ENCODE measurements around the gene AKR1A1.
"Not testable (repeated sequence)": the region's sequence is repeated elsewhere in the genome, so short reads cannot be mapped to it uniquely, and the experiment has no call there.

The AKR1A1 gene

DNA sequence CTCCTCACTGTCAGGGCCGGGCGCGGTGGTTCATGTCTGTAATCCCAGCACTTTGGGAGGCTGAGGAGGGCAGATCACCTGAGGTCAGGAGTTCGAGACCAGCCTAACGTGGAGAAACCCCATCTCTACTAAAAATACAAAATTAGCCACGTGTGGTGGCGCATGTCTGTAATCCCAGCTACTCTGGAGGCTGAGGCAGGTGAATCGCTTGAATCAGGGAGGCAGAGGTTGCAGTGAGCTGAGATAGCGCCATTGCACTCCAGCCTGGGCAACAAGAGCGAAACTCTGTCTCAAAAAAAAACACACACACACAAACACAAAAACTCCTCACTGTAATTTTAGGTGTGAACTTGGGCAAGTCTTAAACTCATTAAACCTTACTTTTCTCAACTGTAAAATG is 26.7 kb upstream of the AKR1A1 start:
- not testable (repeated sequence) for DNase-seq

DNA sequence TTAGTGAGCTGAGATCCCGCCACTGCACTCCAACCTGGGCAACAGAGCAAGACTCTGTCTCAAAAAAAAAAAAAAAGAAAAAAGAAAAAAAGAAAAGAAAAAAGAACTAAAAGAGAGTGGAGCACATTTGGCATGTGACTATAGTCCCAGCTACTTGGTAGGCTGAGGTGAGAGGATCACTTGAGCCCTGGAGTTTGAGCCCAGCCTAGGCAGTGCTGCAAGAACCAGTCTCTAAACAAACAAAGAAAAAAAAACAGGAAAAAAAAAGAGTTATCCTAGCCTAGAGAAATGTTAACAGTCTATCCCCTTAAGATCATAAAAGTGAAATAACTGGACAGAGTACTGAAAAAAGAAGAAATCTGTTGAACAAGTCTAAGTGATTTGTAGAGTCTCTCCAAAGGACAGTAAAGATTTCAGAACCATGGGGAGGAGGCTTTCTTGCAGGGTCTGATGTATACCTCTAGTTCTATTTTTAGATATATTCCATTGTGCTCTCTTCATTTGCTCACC is 24.4 kb upstream of the AKR1A1 start:
- no peak for DNase-seq

DNA sequence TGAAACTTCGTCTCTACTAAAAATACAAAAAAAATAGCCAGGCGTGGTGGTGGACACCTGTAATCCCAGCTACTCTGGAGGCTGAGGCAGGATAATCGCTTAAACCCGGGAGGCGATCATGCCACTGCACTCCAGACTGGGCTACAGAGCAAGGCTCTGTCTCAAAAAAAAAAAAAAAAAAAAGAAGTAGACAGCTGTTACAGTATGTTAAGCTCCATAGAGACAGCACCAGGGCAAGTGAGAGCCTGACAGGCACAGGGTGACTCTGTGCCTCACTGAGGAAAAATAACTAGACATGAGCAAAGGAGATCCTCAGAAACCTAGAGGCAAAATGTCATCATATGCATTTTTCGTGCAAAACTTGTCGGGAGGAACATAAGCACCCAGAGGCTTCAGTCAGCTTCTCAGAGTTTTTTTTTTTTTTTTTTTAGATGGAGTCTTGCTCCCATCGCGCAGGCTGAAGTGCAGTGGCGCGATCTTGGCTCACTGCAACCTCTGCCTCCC is 19.9 kb upstream of the AKR1A1 start:
- DNase-seq, result no peak

DNA sequence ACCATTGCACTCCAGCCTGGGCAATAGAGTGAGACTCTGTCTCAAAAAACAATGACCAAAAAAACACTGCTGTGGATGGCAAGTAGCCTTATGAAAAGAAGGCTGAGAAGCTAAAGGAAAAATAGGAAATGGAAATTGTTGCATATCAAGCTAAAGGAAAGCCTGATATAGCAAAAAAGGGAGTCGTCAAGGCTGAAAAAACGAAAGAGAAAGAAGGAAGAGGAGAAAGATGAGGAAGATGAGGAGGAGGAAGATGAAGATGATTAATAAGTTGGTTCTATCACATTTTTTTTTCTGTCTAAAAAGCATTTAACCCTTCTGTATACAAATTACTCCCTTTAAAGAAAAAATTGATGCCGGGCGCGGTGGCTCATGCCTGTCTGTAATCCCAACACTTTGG is 18.8 kb upstream of the AKR1A1 start:
- no peak for DNase-seq

DNA sequence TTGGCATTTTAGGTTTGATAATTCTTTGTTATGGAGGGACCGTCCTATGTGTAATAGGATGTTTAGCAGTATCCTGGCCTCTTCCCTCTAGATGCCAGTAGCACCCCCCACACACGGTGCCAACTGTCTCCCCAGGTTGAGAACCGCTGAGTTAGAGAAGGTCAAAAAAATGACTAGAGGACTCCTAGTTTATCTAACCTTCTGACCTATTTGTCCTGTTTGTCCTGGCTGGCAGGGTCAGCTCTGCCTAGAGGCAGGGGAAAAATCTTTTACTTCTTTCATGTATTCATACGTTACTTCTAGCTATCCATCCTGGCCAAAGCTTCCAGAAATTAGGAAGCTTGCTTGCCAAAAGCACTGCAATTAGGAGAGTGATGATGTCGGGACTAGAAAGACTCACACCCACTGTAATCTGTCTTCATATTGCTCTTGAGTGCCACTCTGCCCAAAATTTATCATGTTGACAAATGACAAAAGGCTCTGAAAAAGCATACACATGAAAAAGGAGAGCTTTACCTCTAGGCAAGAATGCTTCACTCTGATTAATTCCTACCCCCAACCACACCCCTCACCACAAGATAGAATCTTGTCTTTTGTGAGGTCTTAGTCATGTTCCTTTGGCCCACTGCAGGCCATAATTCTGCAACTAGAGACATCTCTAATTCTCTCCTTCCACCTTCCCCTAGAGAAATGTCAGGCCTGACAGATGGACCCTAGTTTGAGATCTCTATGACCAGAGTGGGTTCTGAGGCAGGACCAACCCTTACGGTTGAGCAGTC is 14.4 kb upstream of the AKR1A1 start:
- DNase-seq, result no peak

DNA sequence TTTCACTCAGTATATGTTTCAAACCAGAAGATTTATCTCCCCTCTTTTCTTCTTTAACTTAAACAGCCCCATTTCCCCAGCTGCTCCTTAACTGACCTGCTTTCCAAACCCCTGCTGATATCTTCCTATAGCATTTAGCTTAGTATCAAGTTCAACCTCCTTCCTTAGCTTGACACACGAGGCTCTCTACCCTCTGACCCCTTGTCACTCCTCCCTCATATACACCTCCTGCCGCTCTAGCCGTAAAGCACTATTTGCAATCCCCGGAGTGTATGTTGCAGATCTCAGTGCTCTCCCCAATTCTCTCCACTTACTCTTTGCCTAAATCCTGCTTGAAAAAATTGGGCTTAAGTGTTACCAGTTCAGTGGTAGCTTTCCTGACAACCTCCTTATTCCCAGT is 13.7 kb upstream of the AKR1A1 start:
- no peak for DNase-seq

DNA sequence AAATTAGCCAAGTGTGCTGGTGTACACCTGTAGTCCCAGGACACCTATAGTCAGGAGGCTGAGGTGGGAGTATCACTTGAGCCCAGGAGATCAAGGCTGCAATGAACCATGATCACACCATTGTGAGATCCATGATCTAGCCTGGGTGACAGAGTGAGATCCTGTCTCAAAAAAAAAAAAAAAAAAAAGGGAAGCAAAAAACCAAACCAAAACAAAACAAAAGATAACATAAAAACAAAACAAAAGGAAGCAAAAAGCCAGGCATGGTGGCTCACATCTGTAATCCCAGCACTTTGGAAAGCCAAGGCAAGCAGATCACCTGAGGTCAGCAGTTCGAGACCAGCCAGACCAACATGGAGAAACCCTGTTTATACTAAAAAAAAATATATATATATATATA is 9.4 kb upstream of the AKR1A1 start:
- no peak for DNase-seq

DNA sequence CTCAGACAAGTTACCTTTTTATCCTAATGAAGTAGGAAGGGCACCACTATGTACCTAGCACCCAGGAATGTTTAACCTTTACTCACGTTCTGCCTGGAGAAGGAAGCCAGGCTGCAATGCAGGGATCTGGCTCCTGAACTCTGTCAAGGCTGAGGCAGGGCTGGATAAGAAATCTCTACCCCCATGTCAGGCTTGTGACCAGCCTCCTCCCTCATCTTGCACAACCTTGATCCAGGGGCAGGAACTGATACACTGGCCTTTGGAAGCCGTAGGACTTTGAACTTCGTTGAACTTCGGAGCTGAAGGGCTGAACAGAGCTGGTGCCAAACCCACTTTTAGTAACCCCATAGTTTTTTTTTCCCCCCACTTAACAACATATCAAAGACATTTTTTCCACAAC is 8.0 kb upstream of the AKR1A1 start:
- DNase-seq, result no peak

DNA sequence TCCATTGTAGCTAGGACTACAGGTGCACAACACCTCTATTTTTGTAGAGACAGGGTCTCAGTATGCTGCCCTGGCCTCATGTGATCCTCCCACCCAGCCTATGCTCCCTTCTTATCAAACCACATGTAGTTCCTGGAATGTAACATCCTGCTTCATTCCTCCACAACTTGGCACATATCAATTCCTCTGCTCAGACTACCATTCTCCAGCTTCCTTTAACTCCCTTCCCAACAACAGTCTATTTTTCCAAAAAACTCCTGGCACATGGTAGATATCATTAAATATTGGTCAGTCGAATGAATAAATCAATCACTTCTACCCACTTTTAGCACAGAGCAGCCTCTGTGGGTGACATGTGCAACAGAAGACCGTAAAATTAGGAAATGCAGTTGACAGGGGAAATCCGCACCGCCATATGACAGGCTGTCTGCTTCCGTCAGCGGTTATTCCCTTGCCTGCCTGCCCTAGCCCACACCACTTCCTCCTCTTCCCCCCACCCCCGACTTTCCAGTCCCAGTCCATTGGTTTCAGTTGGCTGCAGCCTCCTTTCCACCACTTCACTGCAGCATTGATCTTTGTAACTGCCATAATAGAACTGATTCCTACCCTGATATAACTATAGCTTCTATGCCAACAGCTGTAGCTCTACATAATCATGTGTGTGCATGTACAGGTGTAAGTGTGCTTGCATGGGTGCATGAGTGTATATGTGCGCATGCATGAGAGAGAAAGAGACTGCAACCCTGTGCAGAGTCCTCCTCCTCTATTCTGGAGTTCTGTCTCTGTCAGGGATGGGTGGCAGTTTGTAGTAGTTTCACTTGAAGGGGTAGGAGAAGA is 6.8 kb upstream of the AKR1A1 start:
- no peak for DNase-seq

DNA sequence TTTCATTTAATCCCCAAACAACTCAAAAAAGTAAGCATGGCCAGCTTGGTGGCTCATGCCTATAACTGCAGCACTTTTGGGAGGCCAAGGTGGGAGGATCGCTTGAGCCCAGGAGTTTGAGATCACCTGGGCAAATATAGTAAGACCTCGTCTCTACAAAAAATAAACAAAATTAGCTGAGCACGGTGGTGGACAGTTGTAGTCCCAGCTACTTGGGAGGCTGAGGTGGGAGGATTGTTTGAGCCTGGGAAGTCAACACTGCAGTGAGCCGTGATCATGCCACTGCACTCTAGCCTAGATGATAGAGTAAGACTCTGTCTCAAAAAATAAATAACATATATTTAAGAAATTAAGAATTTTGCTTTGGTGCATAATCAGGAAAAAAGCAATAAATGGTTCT is 6.1 kb upstream of the AKR1A1 start:
- DNase-seq, result no peak

DNA sequence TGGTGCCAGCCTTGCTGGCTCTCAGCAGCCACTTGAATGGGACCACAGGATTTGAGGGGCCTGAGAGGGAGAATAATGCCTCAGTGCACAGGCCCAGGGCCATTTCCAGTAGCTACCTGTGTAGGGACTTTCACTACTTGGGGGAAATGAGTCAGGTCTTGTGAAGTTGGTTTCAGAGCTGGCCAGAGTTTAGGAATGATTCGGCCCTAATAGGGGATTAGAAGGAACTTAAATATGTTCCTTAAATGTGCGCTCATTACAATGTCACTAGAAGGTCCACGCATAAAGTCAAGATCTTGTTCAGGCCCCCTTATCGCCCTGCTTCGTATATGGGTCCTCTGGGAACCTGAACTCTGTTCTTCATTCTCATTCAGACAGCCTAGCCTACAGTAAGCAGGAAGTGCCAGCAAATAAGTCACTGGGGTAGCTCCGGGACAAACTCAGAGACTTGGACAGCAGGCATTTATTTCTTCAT is 5.6 kb upstream of the AKR1A1 start:
- DNase-seq, result no peak

DNA sequence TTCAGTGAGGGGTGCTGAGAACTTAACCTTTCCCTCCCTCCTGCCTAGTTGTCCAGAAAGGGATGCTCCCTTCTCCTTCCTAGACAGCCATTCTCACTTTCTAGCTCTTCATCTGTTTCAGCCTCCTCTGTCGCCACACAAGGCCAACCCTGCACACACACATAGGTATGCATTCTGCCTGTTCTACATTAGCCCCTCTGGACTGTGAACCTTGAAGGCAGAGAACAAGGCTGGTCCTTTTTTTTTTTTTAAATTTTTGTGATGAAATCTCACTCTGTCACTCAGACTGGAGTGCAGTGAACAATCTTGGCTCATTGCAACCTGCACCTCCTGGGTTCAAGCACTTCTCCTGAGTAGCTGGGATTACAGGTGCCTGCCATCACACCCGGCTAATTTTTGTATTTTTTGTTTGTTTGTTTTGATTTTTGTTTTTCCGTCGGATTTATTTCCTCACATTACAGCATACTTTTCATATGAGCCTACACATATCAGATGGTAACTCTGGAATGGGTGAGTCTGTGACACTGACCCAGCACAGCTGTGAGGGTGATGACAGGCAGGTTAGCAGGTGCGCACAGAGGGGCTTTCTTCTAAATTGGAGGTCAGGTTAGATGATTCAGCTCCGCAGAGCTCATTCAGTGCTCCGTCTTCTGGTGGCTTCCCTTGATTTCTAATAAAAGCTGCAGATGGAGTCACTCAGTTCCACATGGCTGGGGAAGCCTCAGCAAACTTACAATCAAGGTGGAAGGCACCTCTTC is 4.9 kb upstream of the AKR1A1 start:
- no peak for DNase-seq

DNA sequence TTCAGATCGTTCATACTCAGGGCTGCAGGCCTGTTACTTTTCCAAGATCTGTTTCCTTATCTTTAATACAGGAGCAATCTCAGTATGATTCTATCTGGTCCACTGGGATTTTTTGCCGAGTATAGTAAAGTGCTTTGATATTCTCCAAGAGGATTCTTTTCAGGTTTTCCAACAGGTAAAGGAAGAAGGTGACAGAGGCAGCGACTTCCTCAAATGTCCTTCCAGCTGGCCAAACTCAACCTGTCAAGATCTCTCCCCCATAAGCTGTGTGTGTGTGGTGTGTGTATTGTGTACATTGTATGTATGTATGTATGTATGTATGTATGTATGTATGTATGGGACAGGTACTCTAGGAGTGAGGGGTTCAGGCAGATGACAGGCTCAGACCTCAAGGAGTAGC is 1.1 kb downstream of the AKR1A1 start:
- DNase-seq, result no peak

DNA sequence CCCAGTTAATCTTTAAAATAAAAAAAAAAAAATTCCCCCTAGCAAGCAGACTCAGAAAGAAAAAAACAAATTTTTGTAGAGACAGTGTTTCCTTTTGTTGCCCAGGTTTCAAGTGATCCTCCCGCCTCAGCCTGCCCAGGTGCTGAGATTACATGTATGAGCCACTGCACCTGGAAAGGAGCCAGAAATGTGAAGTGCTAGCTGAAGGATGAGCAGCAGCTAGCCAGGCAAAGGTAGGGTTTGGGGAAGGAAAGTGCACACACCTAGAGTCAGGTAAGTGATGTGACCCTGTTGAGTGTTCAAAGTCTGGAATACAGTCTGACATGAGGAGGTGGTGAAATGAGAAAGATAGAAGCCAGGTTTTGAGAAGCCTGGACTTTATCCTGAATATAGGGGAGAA is 1.7 kb downstream of the AKR1A1 start:
- DNase-seq, result peak in 1 of 2 experiments; percentile 10

DNA sequence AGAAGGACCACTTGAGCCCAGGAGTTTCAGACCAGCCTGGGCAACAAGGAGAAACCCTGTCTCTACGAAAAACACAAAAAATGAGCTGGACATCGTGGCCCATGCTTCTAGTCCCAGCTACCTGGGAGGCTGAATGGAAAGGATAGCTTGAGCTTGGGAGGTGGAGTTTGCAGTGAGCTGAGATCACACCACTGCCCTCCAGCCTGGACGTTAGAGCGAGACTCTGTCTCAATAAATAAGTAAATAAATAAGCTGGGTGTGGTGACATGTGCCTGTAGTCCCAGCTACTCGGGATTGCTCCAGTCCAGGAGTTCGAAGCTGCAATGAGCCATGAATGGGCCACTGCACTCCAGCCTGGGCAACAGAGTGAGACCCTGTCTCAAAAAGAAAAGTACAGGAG is 3.6 kb downstream of the AKR1A1 start:
- no peak for DNase-seq

DNA sequence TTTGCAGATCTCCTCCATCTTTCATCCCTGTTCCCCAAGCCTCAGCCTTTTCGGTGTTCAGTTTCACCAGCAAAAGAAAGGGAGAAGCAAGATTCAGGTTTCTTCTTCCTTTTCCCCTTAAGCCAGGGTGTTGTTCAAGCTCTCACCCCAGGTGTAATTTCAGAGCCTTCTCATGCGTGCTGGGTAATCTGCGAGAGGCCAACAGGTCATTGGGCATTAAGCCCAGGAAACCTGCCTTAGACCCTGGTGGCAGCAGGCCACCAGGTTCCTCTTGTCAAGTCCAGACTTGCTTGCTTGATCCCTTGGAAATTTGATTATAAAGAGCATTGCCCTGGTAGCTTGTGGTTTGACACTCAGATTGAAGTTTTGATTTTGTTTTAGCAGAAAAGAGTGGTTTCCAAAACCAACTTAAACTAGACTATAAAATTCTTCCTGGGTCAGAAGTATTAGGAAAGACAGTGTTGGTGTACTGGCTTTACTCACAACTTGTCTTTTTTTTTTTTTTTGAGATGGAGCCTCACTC is 6.9 kb downstream of the AKR1A1 start:
- no peak for DNase-seq

DNA sequence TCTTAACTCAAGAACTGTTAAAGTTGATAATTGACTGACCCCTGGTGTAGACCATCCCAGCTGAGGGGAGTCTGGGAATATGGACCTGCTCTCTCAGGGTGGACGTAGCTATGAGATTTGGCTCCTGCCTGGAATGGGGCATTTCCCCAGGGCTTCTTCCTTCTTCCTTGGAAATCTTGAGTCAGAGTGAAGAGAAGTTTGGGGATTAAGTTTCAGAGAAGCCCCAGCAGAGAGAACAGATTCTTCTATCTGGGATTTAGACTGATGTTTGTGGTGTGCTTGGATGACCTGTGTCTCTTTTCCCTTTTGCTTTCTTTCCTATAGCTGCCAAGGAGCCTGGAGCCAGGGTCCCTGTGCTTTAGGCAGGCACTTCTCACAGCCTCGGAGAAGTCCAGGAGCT is 13.2 kb downstream of the AKR1A1 start:
- no peak for DNase-seq

DNA sequence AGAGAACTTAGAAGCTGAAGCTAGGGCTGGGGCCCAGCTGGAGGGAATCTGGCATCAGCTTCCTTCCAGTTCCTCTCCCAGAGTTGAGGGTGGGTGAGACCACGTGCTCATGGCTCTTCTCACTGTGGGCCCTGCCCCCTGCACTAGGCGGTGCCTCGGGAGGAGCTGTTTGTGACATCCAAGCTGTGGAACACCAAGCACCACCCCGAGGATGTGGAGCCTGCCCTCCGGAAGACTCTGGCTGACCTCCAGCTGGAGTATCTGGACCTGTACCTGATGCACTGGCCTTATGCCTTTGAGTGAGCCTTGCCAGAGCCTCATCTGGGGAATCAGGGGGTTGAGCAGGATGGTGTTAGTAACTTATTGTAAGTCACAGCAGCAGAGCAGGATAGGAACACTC is 16.1 kb downstream of the AKR1A1 start:
- no peak for DNase-seq

DNA sequence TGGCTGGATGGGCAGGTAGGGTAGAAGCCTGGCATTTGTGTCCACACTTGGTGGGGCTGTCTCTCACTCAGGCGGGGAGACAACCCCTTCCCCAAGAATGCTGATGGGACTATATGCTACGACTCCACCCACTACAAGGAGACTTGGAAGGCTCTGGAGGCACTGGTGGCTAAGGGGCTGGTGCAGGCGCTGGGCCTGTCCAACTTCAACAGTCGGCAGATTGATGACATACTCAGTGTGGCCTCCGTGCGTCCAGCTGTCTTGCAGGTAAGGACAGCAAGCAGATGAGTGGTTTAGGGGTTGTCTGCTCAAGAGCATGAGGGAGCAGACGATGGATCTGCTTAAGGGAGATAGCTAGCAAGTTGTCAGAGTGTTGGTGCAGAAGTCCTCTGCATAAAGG is 17.3 kb downstream of the AKR1A1 start:
- DNase-seq, result no peak

DNA sequence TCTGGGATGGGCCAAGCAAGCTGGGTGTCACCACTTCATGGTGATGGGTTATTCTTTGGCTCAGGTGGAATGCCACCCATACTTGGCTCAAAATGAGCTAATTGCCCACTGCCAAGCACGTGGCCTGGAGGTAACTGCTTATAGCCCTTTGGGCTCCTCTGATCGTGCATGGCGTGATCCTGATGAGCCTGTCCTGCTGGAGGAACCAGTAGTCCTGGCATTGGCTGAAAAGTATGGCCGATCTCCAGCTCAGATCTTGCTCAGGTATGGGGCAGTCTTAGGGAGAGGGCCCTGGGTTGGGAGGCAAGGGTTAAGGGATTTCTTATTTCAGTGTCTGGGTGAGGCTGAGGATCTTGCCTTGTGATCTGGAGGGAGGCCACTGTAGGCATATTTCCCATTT is 17.8 kb downstream of the AKR1A1 start:
- no peak for DNase-seq

DNA sequence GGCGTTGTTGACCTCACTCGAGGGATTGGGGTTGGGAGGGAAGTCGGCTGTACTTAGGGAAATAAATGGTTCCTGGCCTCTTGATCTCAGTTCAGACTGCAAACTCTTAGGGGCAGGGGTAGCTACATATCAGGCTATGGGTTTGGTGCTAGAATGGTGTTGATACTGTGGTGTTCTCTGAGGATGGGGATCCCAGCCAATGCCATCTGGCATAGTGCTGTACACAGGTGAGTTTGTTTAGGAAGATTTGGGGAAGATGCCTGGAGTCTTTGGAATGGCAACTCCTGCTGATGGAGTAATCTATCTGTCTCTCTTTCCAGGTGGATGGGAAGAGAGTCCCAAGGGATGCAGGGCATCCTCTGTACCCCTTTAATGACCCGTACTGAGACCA is 18.9 kb downstream of the AKR1A1 start:
- DNase-seq, result no peak

DNA sequence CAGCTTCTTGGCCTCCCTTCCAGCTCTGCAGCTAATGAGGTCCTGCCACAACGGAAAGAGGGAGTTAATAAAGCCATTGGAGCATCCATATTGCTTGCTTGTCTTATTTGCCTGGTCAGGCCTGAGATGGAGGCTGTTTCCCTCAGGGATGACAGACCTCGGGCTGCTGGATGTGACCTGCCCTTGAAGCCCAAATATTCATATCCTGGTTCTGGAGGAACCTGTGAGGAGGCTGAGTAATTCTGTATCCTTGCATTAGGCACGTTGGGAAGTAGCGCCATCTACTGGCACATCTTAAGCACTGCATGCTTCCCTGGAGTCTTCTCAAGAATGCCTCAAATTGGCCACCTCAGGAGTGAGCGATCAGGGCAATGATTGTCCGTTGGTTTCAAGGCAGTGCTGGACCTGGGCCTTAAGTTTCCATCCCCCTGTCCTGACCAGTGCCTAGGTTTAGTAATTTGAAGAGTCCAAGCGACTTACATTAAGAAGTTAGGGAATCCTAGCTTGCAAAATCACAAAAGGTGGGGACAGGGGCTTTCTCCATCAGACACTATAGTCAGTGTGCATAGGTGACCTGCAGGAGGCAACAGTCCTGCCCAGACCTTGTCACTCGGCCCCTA is 19.4 kb downstream of the AKR1A1 start:
- DNase-seq, result peak; percentile 32 to 57
